DOHH2 (cell line): ENCODE data around the gene DDIT4L.

Source experiments
- H3F3A ChIP-seq: fragments of 200-600 bp; sonication (generic), shearing (Covaris generic); 2 replicates; pipeline ENCODE4 v1.6.0; 2016; ENCODE audit warnings: antibody characterized with exemption, mild to moderate bottlenecking; ENCODE audit not compliant: control insufficient read depth, insufficient read depth
- H3K27ac ChIP-seq: fragments of 200-600 bp; sonication (generic); 2 replicates; pipeline ENCODE4 v1.5.1; 2014; ENCODE audit warnings: low read depth, mild to moderate bottlenecking, low read length, moderate library complexity
- H3K27me3 ChIP-seq: fragments of 200-600 bp; sonication (generic); 2 replicates; pipeline ENCODE4 v1.6.1; 2014; ENCODE audit warnings: mild to moderate bottlenecking, low read length, mixed read lengths; ENCODE audit not compliant: control insufficient read depth
- H3K36me3 ChIP-seq: fragments of 200-600 bp; sonication (generic); 2 replicates; pipeline ENCODE4 v1.6.1; 2014; ENCODE audit warnings: mild to moderate bottlenecking, low read length, moderate library complexity, mixed read lengths; ENCODE audit not compliant: control insufficient read depth
- H3K4me1 ChIP-seq: fragments of 200-600 bp; sonication (generic); 2 replicates; pipeline ENCODE4 v1.6.1; 2014; ENCODE audit warnings: mild to moderate bottlenecking, low read length, mixed read lengths; ENCODE audit not compliant: control insufficient read depth
- H3K4me2 ChIP-seq: fragments of 200-600 bp; sonication (generic); 2 replicates; pipeline ENCODE4 v1.6.0; 2014; ENCODE audit warnings: mild to moderate bottlenecking, low read length, moderate library complexity
- H3K4me3 ChIP-seq: fragments of 200-600 bp; sonication (generic); 2 replicates; pipeline ENCODE4 v1.5.1; 2014; ENCODE audit warnings: mild to moderate bottlenecking, low read length, mixed read lengths
- H3K79me2 ChIP-seq: fragments of 200-600 bp; sonication (generic); 2 replicates; pipeline ENCODE4 v1.6.1; 2014; ENCODE audit warnings: mild to moderate bottlenecking, low read length, mixed read lengths; ENCODE audit not compliant: control insufficient read depth
- H3K9me2 ChIP-seq: fragments of 200-600 bp; sonication (generic); replicated peaks from 2 replicates; pipeline ENCODE4 v1.6.1; 2014; ENCODE audit warnings: mild to moderate bottlenecking, low read length, mixed read lengths; ENCODE audit not compliant: control insufficient read depth
- H3K9me3 ChIP-seq: fragments of 200-600 bp; sonication (generic); 2 replicates; pipeline ENCODE4 v1.6.1; 2014; ENCODE audit warnings: antibody characterized with exemption, low read length, mixed read lengths; ENCODE audit not compliant: control insufficient read depth, insufficient read depth
- H4K20me1 ChIP-seq: fragments of 200-600 bp; sonication (generic); 2 replicates; pipeline ENCODE4 v1.6.0; 2014; ENCODE audit warnings: low read depth, mild to moderate bottlenecking, antibody characterized with exemption, low read length, moderate library complexity; ENCODE audit not compliant: control insufficient read depth, insufficient read depth
- EZH2phosphoT487 ChIP-seq: fragments of 200-600 bp; sonication (generic); IDR thresholded peaks from 2 replicates; pipeline ENCODE4 v1.6.1; 2017; ENCODE audit warnings: borderline replicate concordance, mild to moderate bottlenecking, antibody characterized with exemption, low read length, moderate library complexity, mixed read lengths
- TF ChIP-seq, protein P1 (sequence below): fragments of 200-600 bp; sonication (generic); IDR thresholded peaks from one replicate; pipeline ENCODE4 v1.5.1; 2014; ENCODE audit warnings: antibody characterized with exemption, mild to moderate bottlenecking, low read depth, low read length; ENCODE audit not compliant: poor library complexity, severe bottlenecking

DDIT4L gene

GRCh38 chr4:100175858-100176257 lies 14.4 kb downstream of the DDIT4L start:
- no peaks in the 10 kb centered on the region for H3K79me2 ChIP-seq
- no peaks in the 10 kb centered on the region for H3K9me3 ChIP-seq
- H3K27me3 ChIP-seq = no peaks in the 10 kb centered on the region
- H3F3A ChIP-seq = no peaks in the 10 kb centered on the region
- TF ChIP-seq EZH2phosphoT487 = no peak
- TF ChIP-seq, protein P1, sequence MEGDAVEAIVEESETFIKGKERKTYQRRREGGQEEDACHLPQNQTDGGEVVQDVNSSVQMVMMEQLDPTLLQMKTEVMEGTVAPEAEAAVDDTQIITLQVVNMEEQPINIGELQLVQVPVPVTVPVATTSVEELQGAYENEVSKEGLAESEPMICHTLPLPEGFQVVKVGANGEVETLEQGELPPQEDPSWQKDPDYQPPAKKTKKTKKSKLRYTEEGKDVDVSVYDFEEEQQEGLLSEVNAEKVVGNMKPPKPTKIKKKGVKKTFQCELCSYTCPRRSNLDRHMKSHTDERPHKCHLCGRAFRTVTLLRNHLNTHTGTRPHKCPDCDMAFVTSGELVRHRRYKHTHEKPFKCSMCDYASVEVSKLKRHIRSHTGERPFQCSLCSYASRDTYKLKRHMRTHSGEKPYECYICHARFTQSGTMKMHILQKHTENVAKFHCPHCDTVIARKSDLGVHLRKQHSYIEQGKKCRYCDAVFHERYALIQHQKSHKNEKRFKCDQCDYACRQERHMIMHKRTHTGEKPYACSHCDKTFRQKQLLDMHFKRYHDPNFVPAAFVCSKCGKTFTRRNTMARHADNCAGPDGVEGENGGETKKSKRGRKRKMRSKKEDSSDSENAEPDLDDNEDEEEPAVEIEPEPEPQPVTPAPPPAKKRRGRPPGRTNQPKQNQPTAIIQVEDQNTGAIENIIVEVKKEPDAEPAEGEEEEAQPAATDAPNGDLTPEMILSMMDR = no peak
- no peaks in the 10 kb centered on the region for H3K36me3 ChIP-seq
- no peak overlapping the region for H3K27ac ChIP-seq
- H3K4me2 ChIP-seq = no peak overlapping the region
- no peaks in the 10 kb centered on the region for H3K4me1 ChIP-seq
- H4K20me1 ChIP-seq = no peaks in the 10 kb centered on the region
- H3K4me3 ChIP-seq = no peak overlapping the region
- no peaks in the 10 kb centered on the region for H3K9me2 ChIP-seq

DNA sequence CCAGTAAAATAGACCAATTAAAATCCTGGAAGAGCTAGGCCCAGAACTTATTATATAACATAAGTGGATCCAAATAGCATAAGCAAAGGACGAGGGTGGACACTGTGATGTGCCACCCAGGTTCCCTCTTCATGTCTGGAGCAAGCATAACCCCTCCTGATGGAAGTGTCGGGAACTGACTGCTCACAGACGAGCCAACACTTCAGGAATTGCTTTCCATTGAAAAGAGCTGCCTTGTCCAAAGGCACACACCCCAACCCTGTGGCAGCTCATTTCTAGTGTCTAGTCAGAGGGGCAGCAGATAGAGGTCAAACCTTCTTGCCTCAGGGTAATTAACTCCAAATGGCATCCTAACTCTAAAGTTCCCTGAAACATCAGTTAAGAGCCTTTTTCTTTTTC lies 15.3 kb downstream of the DDIT4L start:
- no peak overlapping the region for H3K27ac ChIP-seq
- H3F3A ChIP-seq = no peaks in the 10 kb centered on the region
- H3K4me2 ChIP-seq = no peak overlapping the region
- H3K9me2 ChIP-seq = no peaks in the 10 kb centered on the region
- H3K9me3 ChIP-seq = no peaks in the 10 kb centered on the region
- no peak overlapping the region for H3K4me3 ChIP-seq
- H3K4me1 ChIP-seq = no peaks in the 10 kb centered on the region
- TF ChIP-seq EZH2phosphoT487 = no peak
- TF ChIP-seq, protein P1 = no peak
- H3K36me3 ChIP-seq = no peaks in the 10 kb centered on the region
- no peaks in the 10 kb centered on the region for H4K20me1 ChIP-seq
- no peaks in the 10 kb centered on the region for H3K27me3 ChIP-seq
- no peaks in the 10 kb centered on the region for H3K79me2 ChIP-seq

GRCh38 chr4:100170986-100171385 lies 19.3 kb downstream of the DDIT4L start:
- Histone ChIP-seq H3K4me1 (peaks cover 13% of the 10 kb centered on the region), H3K9me2 (no peaks in the 10 kb centered on the region), H3K4me2 (no peak overlapping the region), H4K20me1 (no peaks in the 10 kb centered on the region), H3K79me2 (no peaks in the 10 kb centered on the region), H3K27me3 (no peaks in the 10 kb centered on the region), H3K27ac (no peak overlapping the region), H3K9me3 (no peaks in the 10 kb centered on the region), H3K36me3 (no peaks in the 10 kb centered on the region), H3K4me3 (no peak overlapping the region), H3F3A (no peaks in the 10 kb centered on the region)
- TF ChIP-seq EZH2phosphoT487 = no peak
- TF ChIP-seq, protein P1 = no peak
